Measurements from ENCODE around the gene PIGR. TPM values are rescaled to one million over a fixed set of nuclear protein-coding genes. Genes with fewer than 3 reads are reported as not detected.

Gene PIGR
- polyA plus RNA-seq, 1 donor from 2014 or later = not detected

DNA sequence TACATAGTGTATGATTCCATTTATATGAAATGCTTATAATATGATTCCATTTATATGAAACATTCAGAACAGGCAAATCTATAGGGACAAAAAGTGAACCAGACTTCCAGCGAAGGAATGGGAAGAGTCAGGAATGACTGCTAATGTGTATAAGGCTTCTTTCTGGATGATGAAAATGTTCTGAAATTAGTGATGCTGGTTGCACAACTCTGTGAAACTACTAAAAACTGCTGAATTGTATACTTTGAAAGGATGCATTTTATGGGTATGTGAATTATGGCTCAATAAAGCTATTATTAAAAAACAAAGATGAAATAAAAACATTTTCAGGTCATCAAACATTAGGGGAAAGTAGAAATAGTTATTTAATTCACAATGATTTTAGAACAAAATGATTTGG lies 63.1 kb downstream of the PIGR start:
- Histone ChIP-seq H3K4me3 (ENCODE audit: low read length) (no peak overlapping the region), H3K4me2 (ENCODE audit: low read length) (no peak overlapping the region), H3K9me2 (ENCODE audit: insufficient read depth, low read length) (no peaks in the 10 kb centered on the region), H3K36me3 (ENCODE audit: insufficient read depth, low read length) (no peaks in the 10 kb centered on the region), H3K79me2 (replicated peaks; ENCODE audit: insufficient read depth, low read length) (no peaks in the 10 kb centered on the region), H4K20me1 (ENCODE audit: insufficient read depth) (no peaks in the 10 kb centered on the region), H3K27me3 (ENCODE audit: insufficient read depth, low read depth, low read length) (no peaks in the 10 kb centered on the region), H3K9me3 (ENCODE audit: low read length) (no peaks in the 10 kb centered on the region), H3K27ac (ENCODE audit: low read length) (no peak overlapping the region), H3F3A (ENCODE audit: insufficient read depth, low read length, poor library complexity, severe bottlenecking) (no peaks in the 10 kb centered on the region), H3K9ac (ENCODE audit: low read length) (no peak overlapping the region), H2AFZ (ENCODE audit: low read depth, low read length) (no peak overlapping the region)
- TF ChIP-seq, protein P1, sequence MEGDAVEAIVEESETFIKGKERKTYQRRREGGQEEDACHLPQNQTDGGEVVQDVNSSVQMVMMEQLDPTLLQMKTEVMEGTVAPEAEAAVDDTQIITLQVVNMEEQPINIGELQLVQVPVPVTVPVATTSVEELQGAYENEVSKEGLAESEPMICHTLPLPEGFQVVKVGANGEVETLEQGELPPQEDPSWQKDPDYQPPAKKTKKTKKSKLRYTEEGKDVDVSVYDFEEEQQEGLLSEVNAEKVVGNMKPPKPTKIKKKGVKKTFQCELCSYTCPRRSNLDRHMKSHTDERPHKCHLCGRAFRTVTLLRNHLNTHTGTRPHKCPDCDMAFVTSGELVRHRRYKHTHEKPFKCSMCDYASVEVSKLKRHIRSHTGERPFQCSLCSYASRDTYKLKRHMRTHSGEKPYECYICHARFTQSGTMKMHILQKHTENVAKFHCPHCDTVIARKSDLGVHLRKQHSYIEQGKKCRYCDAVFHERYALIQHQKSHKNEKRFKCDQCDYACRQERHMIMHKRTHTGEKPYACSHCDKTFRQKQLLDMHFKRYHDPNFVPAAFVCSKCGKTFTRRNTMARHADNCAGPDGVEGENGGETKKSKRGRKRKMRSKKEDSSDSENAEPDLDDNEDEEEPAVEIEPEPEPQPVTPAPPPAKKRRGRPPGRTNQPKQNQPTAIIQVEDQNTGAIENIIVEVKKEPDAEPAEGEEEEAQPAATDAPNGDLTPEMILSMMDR (IDR thresholded peaks at IDR 0.05; ENCODE audit: poor library complexity, severe bottlenecking) = no peak
- no peak for TF ChIP-seq TAF1 (IDR thresholded peaks at IDR 0.05; ENCODE audit: low read depth)
- no peak for TF ChIP-seq EP300 (conservative IDR thresholded peaks at IDR 0.05; ENCODE audit: poor library complexity, severe bottlenecking)

DNA sequence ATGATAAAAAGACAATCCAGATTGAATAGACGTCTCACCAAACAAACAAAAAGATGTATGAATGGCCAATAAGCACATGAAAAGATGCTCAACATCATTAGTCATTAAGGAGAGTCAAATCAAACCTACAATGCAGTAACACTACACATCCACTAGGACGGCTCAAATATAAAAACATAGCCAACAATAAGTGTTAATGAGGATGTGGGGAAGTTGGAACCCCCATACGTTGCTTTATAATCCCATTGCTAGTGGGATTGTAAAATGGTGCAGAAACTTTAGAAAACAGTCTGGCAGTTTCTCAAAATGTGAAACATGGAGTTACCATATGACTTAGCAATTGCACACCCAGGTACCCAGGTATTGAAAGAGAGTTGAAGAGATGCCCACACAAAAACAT lies 63.7 kb downstream of the PIGR start:
- no peak overlapping the region for H3K27ac ChIP-seq (ENCODE audit: low read length)
- no peaks in the 10 kb centered on the region for H3K79me2 ChIP-seq (replicated peaks; ENCODE audit: insufficient read depth, low read length)
- TF ChIP-seq, protein P2, sequence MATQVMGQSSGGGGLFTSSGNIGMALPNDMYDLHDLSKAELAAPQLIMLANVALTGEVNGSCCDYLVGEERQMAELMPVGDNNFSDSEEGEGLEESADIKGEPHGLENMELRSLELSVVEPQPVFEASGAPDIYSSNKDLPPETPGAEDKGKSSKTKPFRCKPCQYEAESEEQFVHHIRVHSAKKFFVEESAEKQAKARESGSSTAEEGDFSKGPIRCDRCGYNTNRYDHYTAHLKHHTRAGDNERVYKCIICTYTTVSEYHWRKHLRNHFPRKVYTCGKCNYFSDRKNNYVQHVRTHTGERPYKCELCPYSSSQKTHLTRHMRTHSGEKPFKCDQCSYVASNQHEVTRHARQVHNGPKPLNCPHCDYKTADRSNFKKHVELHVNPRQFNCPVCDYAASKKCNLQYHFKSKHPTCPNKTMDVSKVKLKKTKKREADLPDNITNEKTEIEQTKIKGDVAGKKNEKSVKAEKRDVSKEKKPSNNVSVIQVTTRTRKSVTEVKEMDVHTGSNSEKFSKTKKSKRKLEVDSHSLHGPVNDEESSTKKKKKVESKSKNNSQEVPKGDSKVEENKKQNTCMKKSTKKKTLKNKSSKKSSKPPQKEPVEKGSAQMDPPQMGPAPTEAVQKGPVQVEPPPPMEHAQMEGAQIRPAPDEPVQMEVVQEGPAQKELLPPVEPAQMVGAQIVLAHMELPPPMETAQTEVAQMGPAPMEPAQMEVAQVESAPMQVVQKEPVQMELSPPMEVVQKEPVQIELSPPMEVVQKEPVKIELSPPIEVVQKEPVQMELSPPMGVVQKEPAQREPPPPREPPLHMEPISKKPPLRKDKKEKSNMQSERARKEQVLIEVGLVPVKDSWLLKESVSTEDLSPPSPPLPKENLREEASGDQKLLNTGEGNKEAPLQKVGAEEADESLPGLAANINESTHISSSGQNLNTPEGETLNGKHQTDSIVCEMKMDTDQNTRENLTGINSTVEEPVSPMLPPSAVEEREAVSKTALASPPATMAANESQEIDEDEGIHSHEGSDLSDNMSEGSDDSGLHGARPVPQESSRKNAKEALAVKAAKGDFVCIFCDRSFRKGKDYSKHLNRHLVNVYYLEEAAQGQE (IDR thresholded peaks at IDR 0.05; ENCODE audit: borderline replicate concordance) = no peak
- no peak for TF ChIP-seq TAF1 (IDR thresholded peaks at IDR 0.05; ENCODE audit: low read depth)
- TF ChIP-seq SMC3 (conservative IDR thresholded peaks at IDR 0.05; ENCODE audit: poor library complexity) = no peak
- TF ChIP-seq MXI1 (conservative IDR thresholded peaks at IDR 0.05; ENCODE audit: poor library complexity, severe bottlenecking) = no peak
- TF ChIP-seq, protein P1 (IDR thresholded peaks at IDR 0.05; ENCODE audit: poor library complexity, severe bottlenecking) = no peak
- TF ChIP-seq EZH2 (IDR thresholded peaks at IDR 0.05; ENCODE audit: borderline replicate concordance, insufficient read depth, low read length, poor library complexity, severe bottlenecking) = no peak

More for the DNA sequence above, 63.7 kb downstream of the PIGR start:
- Histone ChIP-seq H3K9me2 (ENCODE audit: insufficient read depth, low read length) (no peaks in the 10 kb centered on the region), H2AFZ (ENCODE audit: low read depth, low read length) (no peak overlapping the region), H3K9me3 (ENCODE audit: low read length) (no peaks in the 10 kb centered on the region), H3K36me3 (ENCODE audit: insufficient read depth, low read length) (no peaks in the 10 kb centered on the region), H3K27me3 (ENCODE audit: insufficient read depth, low read depth, low read length) (no peaks in the 10 kb centered on the region), H3F3A (ENCODE audit: insufficient read depth, low read length, poor library complexity, severe bottlenecking) (no peaks in the 10 kb centered on the region), H4K20me1 (ENCODE audit: insufficient read depth) (no peaks in the 10 kb centered on the region), H3K4me3 (ENCODE audit: low read length) (no peak overlapping the region), H3K9ac (ENCODE audit: low read length) (no peak overlapping the region), H3K4me2 (ENCODE audit: low read length) (no peak overlapping the region)

Measured in neural cell (in vitro differentiated cells).